ENCODE results near the gene PFKM. TPM values are rescaled to one million over a fixed set of nuclear protein-coding genes. Genes with fewer than 3 reads are reported as not detected.

The PFKM gene
- total and polyA plus RNA-seq, 11 donors: 160 to 901 (median 474) TPM

GRCh38 chr12:48128800-48129199 is 9.6 kb downstream of the PFKM start:
- ATAC-seq (no peak), DNase-seq (no peak)
- Histone ChIP-seq H3K27ac (peak overlapping the region in 3 of 12 donors; percentile 6 to 86 (median 6)), H3K27me3 (no peaks in the 10 kb centered on the region), H3K4me1 (peaks cover 0 to 66% (median 18%) of the 10 kb centered on the region in 12 donors), H3K36me3 (peaks cover 0 to 98% (median 58%) of the 10 kb centered on the region in 9 donors), H3K4me3 (no peak overlapping the region), H3K9me3 (no peaks in the 10 kb centered on the region)
- intact Hi-C loops (cut with DNase I): no loop called here
- TF ChIP-seq, protein P1, sequence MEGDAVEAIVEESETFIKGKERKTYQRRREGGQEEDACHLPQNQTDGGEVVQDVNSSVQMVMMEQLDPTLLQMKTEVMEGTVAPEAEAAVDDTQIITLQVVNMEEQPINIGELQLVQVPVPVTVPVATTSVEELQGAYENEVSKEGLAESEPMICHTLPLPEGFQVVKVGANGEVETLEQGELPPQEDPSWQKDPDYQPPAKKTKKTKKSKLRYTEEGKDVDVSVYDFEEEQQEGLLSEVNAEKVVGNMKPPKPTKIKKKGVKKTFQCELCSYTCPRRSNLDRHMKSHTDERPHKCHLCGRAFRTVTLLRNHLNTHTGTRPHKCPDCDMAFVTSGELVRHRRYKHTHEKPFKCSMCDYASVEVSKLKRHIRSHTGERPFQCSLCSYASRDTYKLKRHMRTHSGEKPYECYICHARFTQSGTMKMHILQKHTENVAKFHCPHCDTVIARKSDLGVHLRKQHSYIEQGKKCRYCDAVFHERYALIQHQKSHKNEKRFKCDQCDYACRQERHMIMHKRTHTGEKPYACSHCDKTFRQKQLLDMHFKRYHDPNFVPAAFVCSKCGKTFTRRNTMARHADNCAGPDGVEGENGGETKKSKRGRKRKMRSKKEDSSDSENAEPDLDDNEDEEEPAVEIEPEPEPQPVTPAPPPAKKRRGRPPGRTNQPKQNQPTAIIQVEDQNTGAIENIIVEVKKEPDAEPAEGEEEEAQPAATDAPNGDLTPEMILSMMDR (IDR thresholded peaks at IDR 0.05): no peak
- TF ChIP-seq POLR2A (IDR thresholded peaks at IDR 0.05): no peak
- WGBS, 4 donors: 91 to 93% (median 93%) methylated on average over 1 of the region's 1 CpG

DNA sequence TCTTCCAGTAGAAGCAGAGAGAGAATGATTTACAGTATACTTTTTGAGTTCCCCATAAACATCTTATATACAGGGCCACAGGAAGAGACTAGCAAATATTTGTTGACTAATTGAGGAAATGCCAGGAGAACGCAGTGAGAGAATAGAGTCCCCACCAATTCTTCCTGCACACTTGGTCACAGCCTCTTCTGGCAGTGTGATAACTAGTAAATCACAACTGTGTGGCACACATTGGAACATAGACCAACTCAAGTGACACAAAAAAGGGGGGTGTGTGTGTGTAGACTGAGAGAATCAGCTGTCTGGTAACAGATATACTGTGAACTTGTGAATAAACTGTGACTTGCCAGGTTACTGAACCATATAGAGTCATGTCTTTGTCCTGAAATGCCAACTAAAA is 10.2 kb downstream of the PFKM start:
- no peaks in the 10 kb centered on the region for H3K9me3 ChIP-seq
- peaks cover 0 to 98% (median 64%) of the 10 kb centered on the region in 9 donors for H3K36me3 ChIP-seq
- no peak for ATAC-seq
- 43 to 62% (median 53%) methylated on average over 1 of the region's 1 CpG for WGBS, 4 donors
- TF ChIP-seq, protein P1 (IDR thresholded peaks at IDR 0.05): no peak
- TF ChIP-seq POLR2A (IDR thresholded peaks at IDR 0.05): no peak
- H3K4me3 ChIP-seq: no peak overlapping the region
- intact Hi-C loops (cut with DNase I): no loop called here
- peak overlapping the region in 6 of 12 donors; percentile 6 to 70 (median 26) for H3K27ac ChIP-seq
- H3K4me1 ChIP-seq: peaks cover 0 to 65% (median 18%) of the 10 kb centered on the region in 12 donors
- DNase-seq: no peak
- H3K27me3 ChIP-seq: no peaks in the 10 kb centered on the region

DNA sequence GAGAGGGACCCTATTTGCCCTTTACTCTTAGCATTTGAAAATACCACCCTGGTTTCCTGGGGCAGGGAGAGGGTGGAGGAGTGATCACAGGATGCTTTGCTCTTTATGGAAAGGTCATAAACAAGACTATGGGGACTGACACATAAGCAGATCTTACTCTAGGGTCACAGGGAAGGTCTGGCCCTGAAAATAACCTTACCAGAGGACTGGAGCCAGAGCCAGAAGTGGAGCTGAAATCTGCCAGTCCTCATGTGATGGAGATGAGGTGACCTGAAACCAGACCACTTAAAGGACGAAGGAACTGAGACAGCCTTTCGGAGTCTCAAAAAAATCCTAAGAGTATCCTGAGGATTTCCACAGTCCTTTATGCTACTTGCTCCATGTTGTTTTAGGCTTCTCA is 12.4 kb downstream of the PFKM start:
- H3K4me1 ChIP-seq: peaks cover 0 to 54% (median 16%) of the 10 kb centered on the region in 12 donors
- DNase-seq (peak in 1 of 5 donors; percentile 29), ATAC-seq (peak; percentile 29 to 52 (median 44))
- TF ChIP-seq, protein P1 (IDR thresholded peaks at IDR 0.05): no peak
- TF ChIP-seq POLR2A (IDR thresholded peaks at IDR 0.05): no peak
- peak overlapping the region in 10 of 12 donors; percentile 8 to 70 (median 32) for H3K27ac ChIP-seq
- intact Hi-C loops (cut with DNase I): no loop called here
- no peaks in the 10 kb centered on the region for H3K9me3 ChIP-seq
- H3K27me3 ChIP-seq: no peaks in the 10 kb centered on the region
- peaks cover 0 to 100% (median 79%) of the 10 kb centered on the region in 9 donors for H3K36me3 ChIP-seq
- H3K4me3 ChIP-seq: no peak overlapping the region
- 53 to 60% (median 58%) methylated on average over 2 of the region's 2 CpGs for WGBS, 4 donors

- no peak for DNase-seq
- ATAC-seq: no peak
- no peaks in the 10 kb centered on the region for H3K27me3 ChIP-seq
- H3K4me3 ChIP-seq: no peak overlapping the region
- no peaks in the 10 kb centered on the region for H3K9me3 ChIP-seq
- peak overlapping the region in 2 of 12 donors; percentile 62 to 70 for H3K27ac ChIP-seq
- 93 to 95% (median 94%) methylated on average over 9 to 14 of the region's 14 CpGs for WGBS, 4 donors
- intact Hi-C loops (cut with DNase I): no loop called here
- H3K36me3 ChIP-seq: peaks cover 0 to 100% (median 78%) of the 10 kb centered on the region in 9 donors
- TF ChIP-seq POLR2A (IDR thresholded peaks at IDR 0.05): no peak
- TF ChIP-seq, protein P1 (IDR thresholded peaks at IDR 0.05): no peak
- H3K4me1 ChIP-seq: peaks cover 0 to 43% (median 10%) of the 10 kb centered on the region in 12 donors
Observed at GRCh38 chr12:48132826-48133225, 13.7 kb downstream of the PFKM start.
